ENCODE data around the gene PPM1E.
"Not testable (repeated sequence)": the region's sequence is repeated elsewhere in the genome, so short reads cannot be mapped to it uniquely, and the experiment has no call there.

The PPM1E gene

GRCh38 chr17:58829172-58829637 lies 73.6 kb downstream of the PPM1E start:
- no peak for TF ChIP-seq CTCF (IDR thresholded peaks at IDR 0.05; ENCODE audit: low read depth, low read length, missing control alignments)
- no peak for DNase-seq (ENCODE audit: extremely low read depth, low read depth)
- no peak overlapping the region for H3K4me3 ChIP-seq (replicated peaks; ENCODE audit: low read depth, low read length)

DNA sequence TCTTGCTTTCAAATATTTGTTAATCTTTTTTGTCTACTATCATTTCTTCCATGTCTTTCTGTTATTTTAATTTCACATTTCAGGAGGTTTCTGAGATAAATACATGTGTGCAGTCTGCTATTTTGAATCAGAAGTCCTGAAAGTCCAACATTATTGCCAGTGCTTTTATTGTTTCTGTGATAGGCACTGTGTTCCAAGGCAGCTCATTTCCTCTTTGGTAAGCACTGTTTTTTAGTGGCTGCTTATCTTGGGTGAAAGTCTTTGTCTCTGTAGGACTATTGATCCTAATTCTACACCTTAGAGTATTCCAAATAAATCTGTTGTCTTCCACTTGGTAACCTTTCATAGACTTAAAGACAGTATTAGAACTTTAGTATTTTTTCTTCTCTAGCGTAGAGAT lies 76.1 kb downstream of the PPM1E start:
- no peak overlapping the region for H3K4me3 ChIP-seq (replicated peaks; ENCODE audit: low read depth, low read length)
- TF ChIP-seq CTCF (IDR thresholded peaks at IDR 0.05; ENCODE audit: low read depth, low read length, missing control alignments): no peak
- no peak for DNase-seq (ENCODE audit: extremely low read depth, low read depth)

DNA sequence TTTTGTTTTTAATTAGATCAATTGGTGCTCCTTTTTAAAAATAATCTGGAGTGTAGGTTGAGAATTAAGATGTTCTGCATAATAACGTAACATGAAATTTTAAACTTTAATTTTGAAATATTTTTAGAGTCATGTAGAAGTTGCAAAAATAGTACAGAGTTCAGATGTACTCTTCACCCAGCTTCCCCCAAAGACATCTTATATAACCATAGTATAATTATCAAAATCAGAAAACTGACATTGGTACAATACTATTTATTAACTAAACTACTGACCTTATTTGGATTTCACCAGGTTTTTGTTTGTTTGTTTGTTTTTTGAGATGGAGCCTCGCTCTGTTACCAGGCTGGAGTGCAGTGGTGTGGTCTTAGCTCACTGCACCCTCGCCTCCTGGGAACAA lies 76.9 kb downstream of the PPM1E start:
- H3K4me3 ChIP-seq (replicated peaks; ENCODE audit: low read depth, low read length): no peak overlapping the region
- no peak for TF ChIP-seq CTCF (IDR thresholded peaks at IDR 0.05; ENCODE audit: low read depth, low read length, missing control alignments)
- DNase-seq (ENCODE audit: extremely low read depth, low read depth): no peak

GRCh38 chr17:58837699-58838098 lies 82.0 kb downstream of the PPM1E start:
- H3K4me3 ChIP-seq (replicated peaks; ENCODE audit: low read depth, low read length): no peak overlapping the region
- TF ChIP-seq CTCF (IDR thresholded peaks at IDR 0.05; ENCODE audit: low read depth, low read length, missing control alignments): no peak

DNA sequence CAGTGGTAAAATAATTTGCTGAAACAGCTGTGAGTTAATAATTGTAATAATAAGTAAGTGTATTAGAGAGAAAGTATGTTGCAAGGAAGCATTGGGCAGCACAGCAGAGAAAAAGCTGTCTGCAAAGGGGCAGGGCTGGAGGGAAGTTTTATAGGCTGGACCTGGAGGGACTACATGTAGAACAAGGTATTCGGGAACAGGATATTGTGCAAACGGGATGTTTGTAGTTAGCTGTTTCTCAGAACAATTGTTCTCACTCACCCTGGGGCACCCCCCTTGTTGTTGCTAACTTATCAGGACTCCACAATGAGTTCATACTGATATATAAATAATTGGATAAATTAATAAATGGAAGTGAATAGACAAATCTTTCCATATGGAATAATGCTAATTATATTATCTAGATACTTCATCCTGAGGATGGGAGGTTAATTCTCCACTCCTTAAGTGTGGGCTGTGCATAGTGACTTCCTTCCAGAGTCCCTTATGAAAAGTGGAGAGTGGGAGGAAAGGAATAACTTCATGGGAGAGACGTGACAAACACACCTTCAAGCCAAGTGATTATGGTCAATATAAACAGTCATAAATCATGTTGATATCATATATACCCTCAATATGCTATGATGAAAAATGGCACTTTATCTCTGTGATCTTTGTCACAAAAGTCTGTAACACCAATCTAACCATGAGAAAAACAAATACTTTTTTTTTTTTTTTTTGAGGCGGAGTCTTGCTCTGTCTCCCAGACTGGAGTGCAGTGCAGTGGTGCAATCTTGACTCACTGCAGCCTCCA lies 85.4 kb downstream of the PPM1E start:
- no peak for TF ChIP-seq CTCF (IDR thresholded peaks at IDR 0.05; ENCODE audit: low read depth, low read length, missing control alignments)
- no peak for DNase-seq (ENCODE audit: extremely low read depth, low read depth)
- no peak overlapping the region for H3K4me3 ChIP-seq (replicated peaks; ENCODE audit: low read depth, low read length)

More at GRCh38 chr17:58837699-58838098, 82.0 kb downstream of the PPM1E start:
- no peak for DNase-seq (ENCODE audit: extremely low read depth, low read depth)

DNA sequence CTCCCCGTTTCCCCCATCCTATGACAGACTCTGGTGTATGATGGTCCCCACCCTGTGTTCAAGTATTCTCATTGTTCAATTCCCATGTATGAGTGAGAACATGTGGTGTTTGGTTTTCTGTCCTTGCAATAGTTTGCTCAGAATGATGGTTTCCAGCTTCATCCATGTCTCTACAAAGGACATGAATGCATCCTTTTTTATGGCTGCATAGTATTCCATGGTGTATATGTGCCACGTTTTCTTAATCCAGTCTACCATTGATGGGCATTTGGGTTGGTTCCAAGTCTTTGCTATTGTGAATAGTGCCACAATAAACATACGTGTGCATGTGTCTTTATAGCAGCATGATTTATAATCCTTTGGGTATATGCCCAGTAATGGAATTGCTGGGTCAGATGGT lies 90.8 kb downstream of the PPM1E start:
- DNase-seq (ENCODE audit: extremely low read depth, low read depth); H3K4me3 ChIP-seq (replicated peaks; ENCODE audit: low read depth, low read length): not testable (repeated sequence)

DNA sequence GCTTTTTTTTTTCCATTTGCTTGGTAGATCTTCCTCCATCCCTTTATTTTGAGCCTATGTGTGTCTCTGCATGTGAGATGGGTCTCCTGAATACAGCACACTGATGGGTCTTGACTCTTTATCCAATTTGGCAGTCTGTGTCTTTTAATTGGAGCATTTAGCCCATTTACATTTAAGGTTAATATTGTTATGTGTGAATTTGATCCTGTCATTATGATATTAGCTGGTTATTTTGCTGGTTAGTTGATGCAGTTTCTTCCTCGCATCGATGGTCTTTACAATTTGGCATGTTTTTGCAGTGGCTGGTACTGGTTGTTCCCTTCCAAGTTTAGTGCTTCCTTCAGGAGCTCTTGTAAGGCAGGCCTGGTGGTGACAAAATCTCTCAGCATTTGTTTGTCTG lies 94.5 kb downstream of the PPM1E start:
- H3K4me3 ChIP-seq (replicated peaks; ENCODE audit: low read depth, low read length); DNase-seq (ENCODE audit: extremely low read depth, low read depth): not testable (repeated sequence)

GRCh38 chr17:58865301-58865700 lies 109.6 kb downstream of the PPM1E start:
- no peak for TF ChIP-seq CTCF (IDR thresholded peaks at IDR 0.05; ENCODE audit: low read depth, low read length, missing control alignments)
- H3K4me3 ChIP-seq (replicated peaks; ENCODE audit: low read depth, low read length): no peak overlapping the region
- DNase-seq (ENCODE audit: extremely low read depth, low read depth): no peak
